SW480 (cell line): ENCODE data around the gene EPB41L4B.
"Not testable (repeated sequence)": the region's sequence is repeated elsewhere in the genome, so short reads cannot be mapped to it uniquely, and the experiment has no call there.

Experiments
- DNase-seq: peaks from one replicate; pipeline ENCODE4 v3.0.0-alpha.2; 2016; ENCODE audit warnings: low spot score

Gene EPB41L4B

DNA sequence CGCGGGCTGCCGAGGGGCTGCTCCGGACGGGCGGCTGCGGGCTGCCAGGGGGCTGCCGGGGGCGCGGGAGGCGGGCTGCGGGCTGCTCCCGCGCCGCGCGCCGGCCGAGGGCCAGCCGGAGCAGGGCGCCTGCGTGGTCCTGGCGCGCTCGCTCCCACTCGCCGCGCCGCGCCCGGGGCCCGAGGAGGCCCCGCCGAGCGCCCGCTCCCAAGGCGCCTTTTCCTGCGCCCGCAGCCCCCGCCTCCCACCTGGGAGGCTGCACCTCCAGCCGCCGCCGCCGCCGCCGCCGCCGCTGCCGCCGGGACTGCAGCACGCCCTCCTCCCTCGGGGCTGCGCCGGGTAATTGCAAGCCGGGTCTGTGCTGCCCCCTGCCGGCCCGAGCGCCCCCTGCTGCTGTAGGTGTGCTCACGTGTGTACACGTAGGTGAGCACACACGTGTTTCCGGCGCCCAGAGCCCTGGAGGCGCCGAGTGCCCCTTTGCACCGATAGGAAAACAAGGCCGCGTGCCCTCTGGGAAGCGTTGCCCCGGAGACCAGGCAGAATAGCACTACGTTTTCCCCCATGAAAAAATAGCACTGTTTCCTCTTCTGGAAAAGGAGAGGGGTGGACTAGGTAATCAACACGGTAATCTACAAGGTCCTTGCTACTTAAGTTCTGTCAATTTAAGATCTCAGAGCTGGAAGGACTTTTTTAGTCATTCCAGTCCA, at the start of gene EPB41L4B:
EPB41L4B (minus strand) TSS at position 318 of the 707 bp plus-strand sequence. CDS start 613 bp downstream, outside the sequence.
- peak; percentile 92 for DNase-seq

DNA sequence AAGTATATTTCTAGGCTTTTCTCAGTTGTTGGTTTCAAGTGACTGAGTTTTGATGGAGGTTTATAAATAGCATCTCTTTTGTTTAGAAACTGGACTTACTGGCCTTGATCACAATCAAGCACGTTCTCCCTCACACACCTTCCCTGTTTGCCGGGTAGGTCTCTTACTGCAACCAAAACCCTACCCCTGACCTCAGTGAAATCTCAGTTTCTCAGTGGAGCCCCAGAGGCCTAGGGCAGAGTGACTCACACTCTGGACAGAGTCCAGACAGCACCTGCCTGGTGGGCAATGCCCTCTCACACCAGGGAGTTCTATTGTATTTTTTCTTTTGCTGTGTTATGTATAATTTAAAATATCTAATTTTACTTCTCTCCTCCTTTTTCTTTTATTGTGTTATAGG, 48.4 kb upstream of the EPB41L4B start:
- DNase-seq, result no peak

DNA sequence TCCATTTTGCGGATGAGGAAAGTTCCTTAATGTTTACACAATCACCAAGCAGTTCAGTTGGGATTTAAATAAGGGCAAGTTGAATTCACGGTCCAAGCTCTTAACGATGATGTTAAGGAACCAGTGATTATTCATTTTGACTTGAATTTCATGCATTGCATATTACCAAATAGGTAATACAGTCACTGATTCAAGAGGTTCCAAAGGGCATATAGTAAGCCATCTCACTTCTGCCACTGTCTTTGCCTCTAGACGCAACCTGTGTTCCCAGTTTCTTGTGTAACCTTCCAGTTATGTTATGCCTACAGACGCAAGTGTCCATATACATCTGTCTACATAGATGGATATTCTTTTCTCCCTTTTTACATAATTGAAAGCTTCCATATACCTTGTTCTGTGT, 39.9 kb upstream of the EPB41L4B start:
- DNase-seq, result no peak

DNA sequence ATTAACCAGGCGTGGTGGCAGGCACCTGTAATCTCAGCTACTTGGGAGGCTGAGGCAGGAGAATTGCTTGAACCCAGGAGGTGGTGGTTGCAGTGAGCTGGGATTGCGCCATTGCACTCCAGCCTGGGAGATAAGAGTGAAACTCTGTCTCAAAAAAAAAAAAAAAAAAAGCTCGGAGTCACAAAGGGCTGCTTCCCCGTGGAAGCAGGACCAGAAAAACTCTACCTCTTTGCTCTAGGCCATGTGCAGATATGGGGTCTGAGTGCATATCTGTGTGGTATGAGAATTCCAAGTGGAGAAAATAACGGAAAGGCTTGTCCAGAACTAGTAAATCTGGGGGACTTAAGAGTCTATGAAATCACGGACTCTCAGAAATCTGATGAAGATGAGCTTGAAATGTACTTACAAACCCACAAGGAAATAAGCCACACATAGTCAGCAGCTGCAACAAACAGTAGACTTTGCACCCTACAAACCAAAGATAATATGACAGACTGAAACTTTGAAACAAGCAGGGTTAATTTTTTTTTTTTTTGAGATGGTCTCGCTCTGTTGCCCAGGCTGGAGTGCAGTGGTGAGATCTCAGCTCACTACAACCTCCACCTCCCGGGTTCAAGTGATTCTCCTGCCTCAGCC, 38.2 kb upstream of the EPB41L4B start:
- DNase-seq, result not testable (repeated sequence)

DNA sequence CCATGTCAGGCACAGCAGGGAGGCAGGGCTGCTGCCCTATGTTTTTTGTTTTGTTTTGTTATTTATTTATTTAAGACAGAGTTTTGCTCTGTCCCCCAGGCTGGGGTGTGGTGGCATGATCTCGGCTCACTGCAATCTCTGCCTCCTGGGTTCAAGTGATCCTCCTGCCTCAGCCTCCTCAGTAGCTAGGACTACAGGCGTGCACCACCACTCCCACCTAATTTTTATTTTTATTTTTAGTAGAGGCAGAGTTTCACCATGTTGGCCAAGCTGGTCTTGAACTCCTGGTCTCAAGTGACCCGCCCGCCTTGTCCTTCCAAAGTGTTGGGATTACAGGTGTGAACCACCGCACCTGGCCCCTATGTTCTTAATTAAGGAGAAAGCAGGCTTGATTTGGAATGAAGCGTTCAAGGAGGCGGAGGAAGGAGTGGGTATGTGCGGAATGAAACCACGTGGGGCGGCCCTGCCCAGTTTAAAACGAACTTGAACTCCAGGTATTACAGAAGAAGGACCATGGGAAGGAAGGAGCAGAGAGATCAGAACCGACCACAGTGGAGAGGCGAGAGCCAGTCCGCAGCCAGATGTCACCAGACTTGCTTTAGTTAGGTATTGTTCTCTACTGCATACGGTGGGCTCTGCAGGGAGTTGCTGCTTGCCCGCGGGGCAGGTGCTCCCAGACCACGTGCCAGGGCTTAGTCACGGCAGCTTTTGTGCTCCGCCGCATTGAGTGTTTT, 34.9 kb upstream of the EPB41L4B start:
- peak; percentile 48 for DNase-seq

DNA sequence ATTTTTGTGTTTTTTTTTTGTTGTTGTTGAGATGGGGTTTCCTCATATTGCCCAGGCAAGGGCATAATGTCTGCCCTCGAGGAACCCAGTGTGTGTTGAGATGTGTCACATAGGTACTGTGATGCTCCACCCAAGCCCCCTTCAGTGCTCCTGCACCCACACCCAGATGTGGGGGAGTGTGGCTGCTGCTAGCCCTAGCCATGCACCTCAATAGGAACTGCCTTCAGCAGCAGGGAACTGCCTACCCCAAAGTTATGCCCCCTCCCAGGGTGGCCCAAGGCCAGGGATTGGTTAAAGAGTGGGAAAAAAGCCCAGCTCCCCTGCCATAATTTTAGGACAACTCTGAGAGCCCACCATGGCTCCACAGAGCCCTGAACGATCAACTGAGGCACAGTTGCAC, 33.3 kb upstream of the EPB41L4B start:
- no peak for DNase-seq

DNA sequence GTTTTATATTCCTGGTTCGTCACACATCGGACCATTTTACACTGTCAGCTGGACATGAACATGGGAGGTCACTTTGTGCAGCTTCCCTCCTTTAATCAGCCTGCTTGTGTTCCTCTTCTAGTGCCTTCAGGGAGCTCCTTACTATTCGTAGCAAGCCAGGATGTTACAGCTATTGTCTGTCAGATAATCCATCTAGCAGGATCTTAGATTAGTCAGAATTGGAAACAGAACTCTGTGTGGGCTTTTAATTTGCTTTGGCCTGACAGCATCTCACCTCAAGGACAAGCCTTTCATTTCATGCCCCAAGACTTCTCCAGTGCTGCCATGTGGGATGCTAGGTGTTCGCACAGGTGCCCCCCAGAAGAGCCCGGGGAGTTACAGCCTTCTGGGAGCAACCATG, 30.2 kb upstream of the EPB41L4B start:
- DNase-seq, result no peak

DNA sequence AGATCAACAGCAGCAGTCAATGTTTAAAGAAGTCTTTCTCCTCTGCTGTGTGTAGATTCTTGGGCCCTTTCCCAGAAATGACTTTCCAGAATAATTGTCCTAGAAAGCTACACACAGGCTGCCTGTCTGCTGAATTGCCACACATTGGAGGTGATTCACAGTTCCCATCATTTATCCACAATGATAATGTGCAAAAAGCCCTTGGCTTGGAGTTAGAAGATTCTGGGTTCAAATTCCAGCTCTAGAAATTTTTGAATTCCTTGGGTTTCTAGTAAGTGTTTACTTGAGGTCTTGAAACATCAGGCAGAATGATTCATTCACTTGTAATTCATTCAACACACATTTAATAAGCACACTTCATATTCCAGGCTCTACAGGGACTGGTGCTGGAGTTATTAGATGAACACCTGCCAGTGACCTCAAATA, 28.6 kb upstream of the EPB41L4B start:
- DNase-seq, result no peak

DNA sequence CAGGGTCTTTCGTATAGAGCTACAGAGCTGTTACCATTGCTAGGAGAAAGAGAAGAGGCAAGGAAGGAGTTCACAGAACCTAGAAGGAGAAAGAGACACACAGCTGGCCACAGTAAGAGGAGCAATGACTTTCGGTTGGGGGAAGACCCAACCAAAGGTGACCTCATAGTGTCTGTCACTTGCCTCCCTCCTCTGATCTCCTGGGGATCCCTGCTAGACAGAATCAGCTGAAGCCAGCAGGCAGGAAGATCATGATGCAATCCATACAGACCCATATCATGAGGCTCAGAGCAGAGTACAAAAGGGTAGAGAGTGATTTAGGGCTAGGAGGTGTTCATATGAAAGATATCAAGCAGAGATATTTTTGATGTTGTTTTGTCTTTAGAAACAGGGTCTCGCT, 26.0 kb upstream of the EPB41L4B start:
- DNase-seq, result no peak

DNA sequence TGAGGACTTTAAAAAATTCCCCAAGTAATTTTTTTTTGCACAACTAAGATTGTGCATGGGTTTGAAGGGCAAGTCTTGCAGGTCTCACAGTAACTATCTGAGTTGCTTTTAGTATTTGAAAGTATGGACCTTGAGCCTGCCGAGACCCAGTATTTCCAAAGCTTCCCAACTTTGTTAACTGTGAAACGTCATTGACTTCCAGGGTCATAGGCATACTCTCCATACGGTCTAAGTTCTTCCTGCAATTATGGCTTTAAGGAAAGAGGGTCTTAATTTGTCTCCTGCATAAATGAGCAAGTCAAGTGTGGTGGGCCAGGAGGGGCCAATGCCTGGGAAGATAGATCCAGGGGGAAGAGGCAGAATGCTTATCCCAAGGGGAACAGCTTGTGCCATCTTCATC, 24.0 kb upstream of the EPB41L4B start:
- DNase-seq, result no peak

DNA sequence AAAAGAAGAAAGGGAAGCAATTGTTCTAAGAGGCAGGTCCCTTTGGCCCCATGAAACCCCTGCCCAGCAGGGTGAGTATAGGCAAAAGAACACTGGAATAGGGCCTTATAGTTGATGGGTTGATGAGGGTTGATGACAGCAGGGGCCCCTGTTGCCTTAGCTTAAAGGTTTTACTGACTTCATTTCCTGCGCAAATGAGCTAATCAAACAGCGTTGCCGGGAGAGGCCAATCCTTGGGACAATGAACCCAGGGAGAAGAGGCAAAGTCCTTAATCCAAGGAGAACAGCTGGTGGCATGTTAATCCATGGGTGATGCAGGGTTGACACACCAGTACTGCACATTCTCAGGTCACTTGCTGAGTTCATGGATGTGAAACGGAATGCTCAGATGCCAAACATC, 22.0 kb upstream of the EPB41L4B start:
- no peak for DNase-seq

DNA sequence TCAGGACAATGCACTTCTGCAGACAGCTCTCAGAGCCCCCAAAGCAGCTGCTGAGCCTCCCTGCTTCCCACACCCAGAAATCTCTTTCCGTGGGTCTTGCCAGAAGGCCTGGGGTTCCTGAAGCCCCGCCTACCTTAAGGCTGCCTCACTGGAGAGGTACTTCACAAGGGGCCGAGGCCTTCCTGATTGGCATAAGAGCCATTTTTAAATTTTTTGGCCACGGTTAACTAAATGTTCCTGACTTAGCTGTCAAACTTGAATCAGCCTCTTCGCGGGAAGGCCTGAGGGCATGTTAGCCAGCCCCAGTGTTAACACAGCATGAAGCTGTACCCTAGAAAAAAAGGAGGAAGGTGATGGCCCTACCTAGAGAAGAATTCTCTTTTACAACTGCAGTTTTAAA, 20.7 kb upstream of the EPB41L4B start:
- DNase-seq, result no peak

DNA sequence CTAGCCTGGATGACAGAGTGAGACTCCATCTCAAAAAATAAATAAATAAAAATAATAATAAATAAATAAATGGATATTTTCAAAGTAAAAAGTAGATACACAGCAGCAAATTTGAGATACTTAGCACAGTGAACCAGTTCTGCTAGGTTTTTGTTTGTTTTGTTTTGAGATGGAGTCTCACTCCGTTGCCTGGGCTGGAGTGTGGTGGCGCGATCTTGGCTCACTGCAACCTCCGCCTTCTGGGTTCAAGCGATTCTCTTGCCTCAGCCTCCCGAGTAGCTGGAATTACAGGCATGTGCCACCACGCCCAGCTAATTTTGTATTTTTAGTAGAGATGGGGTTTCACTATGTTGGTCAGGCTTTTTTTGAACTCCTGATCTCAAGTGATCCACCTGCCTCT, 20.1 kb upstream of the EPB41L4B start:
- not testable (repeated sequence) for DNase-seq

DNA sequence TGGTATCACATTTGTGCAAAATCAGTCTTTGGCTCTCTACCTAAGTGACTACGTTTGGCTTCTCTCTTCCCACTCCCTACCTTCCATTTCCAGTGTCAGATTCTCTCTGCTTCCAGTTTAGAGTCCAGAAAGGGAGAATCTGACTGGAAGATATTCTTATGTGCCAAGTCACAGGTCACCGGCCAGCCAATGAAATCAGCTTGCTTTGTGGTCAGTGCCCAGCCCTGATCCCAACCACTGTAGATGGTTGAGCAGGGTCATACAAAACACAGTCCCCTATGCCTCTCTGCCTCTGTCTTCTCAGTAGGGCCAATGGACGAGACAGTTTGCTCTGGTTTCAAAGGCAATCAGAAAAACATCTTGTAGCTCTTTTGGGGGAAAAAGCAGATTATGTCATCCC, 15.6 kb upstream of the EPB41L4B start:
- no peak for DNase-seq

DNA sequence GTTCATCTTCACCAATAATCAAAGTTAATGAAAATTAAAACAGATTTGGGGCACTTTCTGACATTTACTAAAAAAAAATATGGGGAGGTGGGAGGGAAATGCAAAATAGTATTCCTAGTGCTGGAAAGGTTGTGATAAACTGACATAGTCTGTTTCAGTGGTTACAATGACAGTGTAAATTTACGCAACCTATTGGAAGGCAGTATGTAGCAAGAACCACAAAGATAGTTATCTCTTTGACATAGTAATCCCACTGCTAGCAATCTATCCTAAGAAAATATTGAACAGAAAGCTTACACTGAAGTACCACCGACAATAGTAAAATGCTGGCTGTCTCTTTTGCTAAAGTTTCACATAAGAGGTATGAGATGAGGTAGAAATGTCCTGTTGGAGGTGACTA, 15.1 kb upstream of the EPB41L4B start:
- no peak for DNase-seq

DNA sequence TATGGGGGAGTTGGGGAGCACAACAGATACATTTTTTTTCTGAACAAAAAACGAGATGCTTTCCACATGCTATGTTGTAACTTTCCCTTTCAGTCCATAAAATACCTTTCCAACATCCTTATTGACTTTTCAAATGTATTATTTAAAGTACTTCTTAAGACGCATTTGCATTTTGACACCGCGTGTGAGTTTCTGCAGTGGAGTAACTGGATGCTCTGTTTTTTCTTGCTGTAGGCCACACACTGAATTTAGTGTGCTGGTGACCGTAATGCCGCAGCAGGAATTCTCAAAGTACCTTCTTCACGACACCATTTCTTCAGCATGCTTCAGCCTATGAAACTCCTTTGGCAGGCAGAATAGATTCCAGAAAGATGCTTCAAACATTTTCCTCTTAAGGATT, 14.3 kb upstream of the EPB41L4B start:
- DNase-seq, result no peak

DNA sequence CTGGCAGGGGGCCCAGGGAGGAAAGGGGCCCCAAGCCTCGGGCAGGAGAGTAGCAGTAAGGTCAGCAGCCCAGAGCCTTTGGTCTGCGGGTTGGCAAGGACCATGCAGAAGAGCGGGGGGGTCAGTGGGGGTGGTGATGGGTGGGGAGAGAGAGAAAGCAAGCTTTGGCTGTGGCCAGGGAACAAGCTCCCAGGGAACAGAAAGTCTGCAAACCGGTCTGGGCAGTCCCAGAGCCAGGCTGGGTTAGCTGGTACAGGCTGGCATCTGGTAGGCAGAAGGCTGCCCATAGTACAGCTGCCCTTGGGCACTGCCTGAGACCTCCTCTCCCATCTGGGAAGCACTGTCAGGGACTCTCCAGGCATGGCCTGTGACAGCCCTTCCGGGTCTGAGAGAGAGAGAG, 10.5 kb upstream of the EPB41L4B start:
- DNase-seq, result no peak

DNA sequence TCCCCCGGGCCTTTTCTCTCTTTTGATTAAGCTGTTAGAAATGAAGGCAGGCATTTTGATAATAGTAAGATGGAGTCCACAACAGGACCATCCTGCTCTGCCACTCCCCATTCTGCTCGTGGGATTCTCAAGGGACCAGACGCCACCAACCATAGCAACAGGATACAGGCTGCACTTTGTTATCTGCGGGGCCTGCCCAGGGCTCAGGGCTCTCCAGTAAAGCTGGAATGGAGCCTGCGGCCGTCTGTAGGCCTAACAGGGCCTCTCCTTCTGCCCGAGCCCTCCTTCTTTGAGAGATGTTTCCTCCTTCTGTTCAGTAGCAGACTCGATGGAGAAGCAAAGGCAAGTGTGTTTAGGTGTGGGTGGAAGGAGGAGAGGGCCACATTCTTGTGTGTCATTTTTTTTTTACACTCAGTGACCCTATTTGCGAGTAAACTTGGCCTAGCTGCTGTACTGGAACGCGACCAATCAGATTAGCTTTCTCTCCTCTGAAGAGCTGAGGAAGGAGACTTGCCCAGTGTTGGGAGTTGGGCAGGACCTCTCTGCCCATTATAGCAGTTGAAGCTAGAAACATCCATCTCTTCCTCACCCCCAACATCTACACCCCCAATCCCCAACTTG, 8.9 kb upstream of the EPB41L4B start:
- DNase-seq, result peak; percentile 54

DNA sequence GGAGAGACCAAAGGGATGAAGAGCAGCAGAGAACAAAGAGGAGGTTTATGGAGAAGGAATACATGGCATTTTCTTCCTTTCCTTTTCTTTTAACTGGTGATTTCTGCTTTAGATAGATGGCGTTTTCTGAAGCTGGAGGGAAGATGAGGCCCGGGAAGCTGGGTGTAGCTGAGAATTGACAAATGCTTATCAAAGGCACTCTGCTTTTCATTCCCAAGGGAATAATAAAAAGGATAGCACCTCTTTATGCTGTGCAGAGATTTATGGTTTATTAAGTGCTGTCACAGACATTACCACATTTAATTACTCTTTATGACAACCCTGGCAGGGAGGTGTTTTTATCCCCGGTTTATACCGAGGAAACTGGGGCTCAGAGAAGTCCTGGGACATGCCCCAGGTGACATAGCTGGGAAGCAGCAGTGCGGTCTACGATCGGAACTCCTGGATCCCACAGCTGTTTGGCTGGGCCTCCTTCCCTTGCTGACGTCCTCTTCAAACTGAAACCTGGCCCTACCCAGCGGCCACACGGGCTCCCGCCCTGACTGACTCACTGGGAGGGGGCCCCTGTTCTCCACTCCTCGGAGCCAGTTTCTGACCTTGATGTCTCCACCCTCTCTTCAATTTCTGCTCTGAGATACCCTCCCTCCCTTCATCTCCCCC, 8.2 kb upstream of the EPB41L4B start:
- DNase-seq, result peak; percentile 85

DNA sequence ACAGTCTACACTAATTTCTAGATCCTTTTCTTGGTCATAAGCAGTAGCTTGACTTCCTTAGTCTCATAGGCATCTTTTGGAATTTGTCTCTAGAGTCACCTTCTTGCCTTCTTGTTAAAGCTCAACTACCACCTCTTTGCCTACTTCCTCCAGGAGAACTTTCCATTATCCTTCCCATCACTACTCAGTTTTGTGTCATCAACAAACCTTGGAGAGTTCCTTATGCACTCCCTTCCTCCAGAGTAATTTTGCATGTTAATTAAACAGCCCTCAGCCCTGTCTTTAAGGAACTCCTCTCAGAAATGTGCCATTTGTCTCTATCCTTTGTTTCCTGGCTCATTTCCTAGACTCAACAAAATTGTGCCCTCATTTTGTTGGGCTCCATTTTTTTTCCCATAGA, 4.2 kb upstream of the EPB41L4B start:
- no peak for DNase-seq

DNA sequence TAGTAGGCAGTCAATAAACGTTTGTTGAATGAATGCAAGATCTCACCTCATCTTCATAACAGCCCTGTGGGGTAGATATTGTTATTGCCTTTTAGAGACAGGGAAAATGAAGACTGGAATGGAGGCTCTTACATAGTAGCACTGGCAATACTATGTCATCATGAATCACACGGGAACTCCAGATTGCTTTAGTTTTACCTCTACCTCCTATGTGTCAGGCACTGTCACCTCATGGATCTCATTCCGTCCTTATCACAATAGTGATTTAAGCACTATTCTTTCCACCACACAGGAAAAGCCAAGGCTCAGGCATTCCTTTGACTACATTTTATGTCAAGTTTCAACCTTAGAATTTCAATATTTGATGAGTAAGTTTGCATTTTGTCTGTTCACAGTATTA, 2.9 kb upstream of the EPB41L4B start:
- no peak for DNase-seq

DNA sequence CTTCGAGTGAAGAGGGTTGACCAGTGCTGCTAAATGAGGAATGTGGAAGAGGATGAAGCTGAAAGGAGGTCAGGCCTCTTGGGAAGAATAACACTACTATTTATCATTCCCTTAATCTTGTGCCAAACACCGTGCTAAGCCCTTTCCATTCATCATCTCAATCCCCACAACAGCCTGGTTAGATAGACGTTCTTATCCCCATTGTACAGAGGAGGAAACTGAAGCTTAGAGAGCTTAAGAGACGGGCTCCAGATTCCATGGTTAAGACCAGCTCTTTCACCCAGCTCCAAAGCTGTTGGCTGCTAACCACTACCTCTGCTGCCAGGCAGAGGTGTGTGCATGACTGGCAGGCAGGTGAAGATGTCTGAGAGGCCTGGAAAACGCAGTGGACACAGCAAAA, 868 bp upstream of the EPB41L4B start:
- DNase-seq, result no peak
